ENCODE data around the gene TMEM138. TPM values are rescaled to one million over a fixed set of nuclear protein-coding genes. Genes with fewer than 3 reads are reported as not detected.

TMEM138 gene
- total and polyA plus RNA-seq, 4 donors, result 13.5 to 39.6 (median 24.2) TPM

GRCh38 chr11:61350336-61350735 is 11.8 kb upstream of the TMEM138 start:
- no peak overlapping the region for H3K27ac ChIP-seq (ENCODE audit: low read depth in 1 of 2, low read length in 2 of 2)
- no peaks in the 10 kb centered on the region for H3K9me3 ChIP-seq (ENCODE audit: control insufficient read depth in 4 of 4, low read length in 3 of 4)
- H3K4me1 ChIP-seq (ENCODE audit: control insufficient read depth in 4 of 4, insufficient read depth in 4 of 4, low read length in 3 of 4), result peaks cover 0 to 11% (median 6%) of the 10 kb centered on the region in 4 donors
- H3K4me3 ChIP-seq (ENCODE audit: low read depth in 1 of 3, low read length in 3 of 3), result no peak overlapping the region
- no peak overlapping the region for H3K9ac ChIP-seq (ENCODE audit: low read depth in 1 of 2, low read length in 2 of 2)
- H3K27me3 ChIP-seq (ENCODE audit: control insufficient read depth in 4 of 4, insufficient read depth in 4 of 4, low read length in 3 of 4), result no peaks in the 10 kb centered on the region
- TF ChIP-seq NR2F2 (IDR thresholded peaks at IDR 0.05), result no peak
- TF ChIP-seq GABPA (IDR thresholded peaks at IDR 0.05 in 1 of 2, conservative IDR thresholded peaks at IDR 0.05 in 1 of 2), result no peak
- TF ChIP-seq RXRA (IDR thresholded peaks at IDR 0.05), result no peak
- no peak for TF ChIP-seq JUND (IDR thresholded peaks at IDR 0.05)
- no peak for TF ChIP-seq CTCF (IDR thresholded peaks at IDR 0.05; ENCODE audit: low read depth, low read length, missing input control)
- TF ChIP-seq HNF4A (conservative IDR thresholded peaks at IDR 0.05), result no peak
- no peak for TF ChIP-seq YY1 (IDR thresholded peaks at IDR 0.05)
- TF ChIP-seq TAF1 (conservative IDR thresholded peaks at IDR 0.05), result no peak
- no peak for TF ChIP-seq RAD21 (IDR thresholded peaks at IDR 0.05)
- no peak for TF ChIP-seq EGR1 (IDR thresholded peaks at IDR 0.05; ENCODE audit: low read depth in 2 of 2)
- no peak for TF ChIP-seq HNF4G (IDR thresholded peaks at IDR 0.05)
- TF ChIP-seq ATF3 (IDR thresholded peaks at IDR 0.05), result no peak
- TF ChIP-seq FOXA2 (IDR thresholded peaks at IDR 0.05), result no peak
- no peak for TF ChIP-seq MAX (IDR thresholded peaks at IDR 0.05)
- no peak for TF ChIP-seq SP1 (IDR thresholded peaks at IDR 0.05)
- TF ChIP-seq ZBTB33 (IDR thresholded peaks at IDR 0.05), result no peak
- no peak for TF ChIP-seq FOXA1 (IDR thresholded peaks at IDR 0.05)
- no peak for DNase-seq (ENCODE audit: low spot score)
- peaks cover 6 to 28% (median 9%) of the 10 kb centered on the region in 4 donors for H3K36me3 ChIP-seq (ENCODE audit: control insufficient read depth in 4 of 4, insufficient read depth in 3 of 4, low read depth in 1 of 4, low read length in 3 of 4)
- 100% methylated on average over 1 of the region's 1 CpG for WGBS

- H3K27ac ChIP-seq (ENCODE audit: low read depth in 1 of 2, low read length in 2 of 2), result no peak overlapping the region
Observed at GRCh38 chr11:61350803-61351202, 11.4 kb upstream of the TMEM138 start.

More at GRCh38 chr11:61350803-61351202, 11.4 kb upstream of the TMEM138 start:
- DNase-seq (ENCODE audit: low spot score), result no peak
- Histone ChIP-seq H3K4me1 (ENCODE audit: control insufficient read depth in 4 of 4, insufficient read depth in 4 of 4, low read length in 3 of 4) (peaks cover 0 to 11% (median 6%) of the 10 kb centered on the region in 4 donors), H3K36me3 (ENCODE audit: control insufficient read depth in 4 of 4, insufficient read depth in 3 of 4, low read depth in 1 of 4, low read length in 3 of 4) (peaks cover 5 to 23% (median 9%) of the 10 kb centered on the region in 4 donors), H3K27me3 (ENCODE audit: control insufficient read depth in 4 of 4, insufficient read depth in 4 of 4, low read length in 3 of 4) (no peaks in the 10 kb centered on the region), H3K9ac (ENCODE audit: low read depth in 1 of 2, low read length in 2 of 2) (no peak overlapping the region), H3K9me3 (ENCODE audit: control insufficient read depth in 4 of 4, low read length in 3 of 4) (no peaks in the 10 kb centered on the region), H3K4me3 (ENCODE audit: low read depth in 1 of 3, low read length in 3 of 3) (no peak overlapping the region)
- TF ChIP-seq MAX (IDR thresholded peaks at IDR 0.05) (no peak), EGR1 (IDR thresholded peaks at IDR 0.05; ENCODE audit: low read depth in 2 of 2) (no peak), GABPA (IDR thresholded peaks at IDR 0.05 in 1 of 2, conservative IDR thresholded peaks at IDR 0.05 in 1 of 2) (no peak), RAD21 (IDR thresholded peaks at IDR 0.05) (no peak), CTCF (IDR thresholded peaks at IDR 0.05; ENCODE audit: low read depth, low read length, missing input control) (no peak)
- WGBS, result 97% methylated on average over 8 of the region's 8 CpGs
